SK-N-SH treated with all-trans-retinoic acid at 6 μM for 48 hours (cell line): ENCODE results near the gene OR51E2.
A peak's percentile ranks its signal among the peaks of the same experiment; 100 is the strongest.

Source experiments
- ATAC-seq: fragments of 200-7000 bp; cut with Tn5 transposase; 3 replicates; pipeline ENCODE4 v1.9.1; 2020; ENCODE audit warnings: mild to moderate bottlenecking, moderate library complexity
- ARNTL ChIP-seq: fragments of 450-650 bp; formaldehyde crosslinking; IDR thresholded peaks from 2 replicates; pipeline ENCODE4 v1.5.0; 2020; ENCODE audit warnings: low read depth, mild to moderate bottlenecking, moderate library complexity, borderline replicate concordance
- BACH2 ChIP-seq: fragments of 250-450 bp; sonication (Bioruptor Pico); IDR thresholded peaks from 2 replicates; pipeline ENCODE4 v1.9.0; 2021; ENCODE audit warnings: mild to moderate bottlenecking, borderline replicate concordance
- CSDC2 ChIP-seq: fragments of 250-450 bp; sonication (Bioruptor Pico); IDR thresholded peaks from 2 replicates; pipeline ENCODE4 v1.5.0; 2020; ENCODE audit warnings: mild to moderate bottlenecking, moderate library complexity
- ESRRG ChIP-seq: fragments of 250-450 bp; sonication (Bioruptor Pico); IDR thresholded peaks from 2 replicates; pipeline ENCODE4 v1.6.1; 2021; ENCODE audit warnings: mild to moderate bottlenecking
- GLIS3 ChIP-seq: fragments of 250-450 bp; sonication (Bioruptor Pico); IDR thresholded peaks from 2 replicates; pipeline ENCODE4 v1.5.0; 2020; ENCODE audit warnings: mild to moderate bottlenecking, moderate library complexity
- OSR1 ChIP-seq: fragments of 250-450 bp; sonication (Bioruptor Pico); IDR thresholded peaks from 2 replicates; pipeline ENCODE4 v1.8.0; 2022; ENCODE audit warnings: moderate library complexity, mild to moderate bottlenecking, inconsistent platforms
- POU6F1 ChIP-seq: fragments of 250-450 bp; sonication (Bioruptor Pico); IDR thresholded peaks from 2 replicates; pipeline ENCODE4 v1.8.0; 2021; ENCODE audit warnings: low read depth, mild to moderate bottlenecking, moderate library complexity, borderline replicate concordance
- PPARA ChIP-seq: fragments of 250-450 bp; sonication (Bioruptor Pico); IDR thresholded peaks from 2 replicates; pipeline ENCODE4 v1.5.0; 2020; ENCODE audit warnings: mild to moderate bottlenecking, borderline replicate concordance
- RARB ChIP-seq: fragments of 250-450 bp; sonication (Bioruptor Pico); IDR thresholded peaks from 2 replicates; pipeline ENCODE4 v1.8.0; 2021; ENCODE audit warnings: mild to moderate bottlenecking, moderate library complexity
- SNAI2 ChIP-seq: fragments of 250-450 bp; sonication (Bioruptor Pico); IDR thresholded peaks from 2 replicates; pipeline ENCODE4 v1.5.0; 2020; ENCODE audit warnings: mild to moderate bottlenecking, moderate library complexity
- TCF4 ChIP-seq: fragments of 250-450 bp; sonication (Bioruptor Pico); IDR thresholded peaks from 2 replicates; pipeline ENCODE4 v1.8.0; 2021; ENCODE audit warnings: mild to moderate bottlenecking, moderate library complexity, borderline replicate concordance
- TOX ChIP-seq: fragments of 250-450 bp; sonication (Bioruptor Pico); IDR thresholded peaks from 2 replicates; pipeline ENCODE4 v1.8.0; 2021; ENCODE audit warnings: mild to moderate bottlenecking, moderate library complexity, borderline replicate concordance
- TSHZ2 ChIP-seq: fragments of 250-450 bp; sonication (Bioruptor Pico); IDR thresholded peaks from 2 replicates; pipeline ENCODE4 v1.5.0; 2020; ENCODE audit warnings: mild to moderate bottlenecking, moderate library complexity
- ZC3H10 ChIP-seq: fragments of 250-450 bp; sonication (Bioruptor Pico); IDR thresholded peaks from 2 replicates; pipeline ENCODE4 v1.5.1; 2021; ENCODE audit warnings: mild to moderate bottlenecking, moderate library complexity
- ZFP3 ChIP-seq: fragments of 250-450 bp; sonication (Bioruptor Pico); IDR thresholded peaks from 2 replicates; pipeline ENCODE4 v1.5.0; 2020; ENCODE audit warnings: mild to moderate bottlenecking, moderate library complexity
- ZFP30 ChIP-seq: fragments of 450-650 bp; formaldehyde crosslinking; IDR thresholded peaks from 2 replicates; pipeline ENCODE4 v1.5.0; 2022; ENCODE audit warnings: mild to moderate bottlenecking, moderate library complexity
- ZNF565 ChIP-seq: fragments of 450-650 bp; formaldehyde crosslinking; conservative IDR thresholded peaks from 2 replicates; pipeline ENCODE4 v1.5.0; 2020; ENCODE audit warnings: low read depth, mild to moderate bottlenecking, moderate library complexity
- ZNF8 ChIP-seq: fragments of 450-650 bp; formaldehyde crosslinking; IDR thresholded peaks from 2 replicates; pipeline ENCODE4 v1.5.0; 2020; ENCODE audit warnings: mild to moderate bottlenecking, moderate library complexity
- TF ChIP-seq, protein P1 (sequence below): fragments of 250-450 bp; sonication (Bioruptor Pico); IDR thresholded peaks from 2 replicates; pipeline ENCODE4 v1.5.1; 2020; ENCODE audit warnings: low read depth, mild to moderate bottlenecking, moderate library complexity
- TF ChIP-seq, protein P2 (sequence below): fragments of 250-450 bp; sonication (Bioruptor Pico); IDR thresholded peaks from 2 replicates; pipeline ENCODE4 v1.5.1; 2021; ENCODE audit warnings: mild to moderate bottlenecking, moderate library complexity

The OR51E2 gene

DNA sequence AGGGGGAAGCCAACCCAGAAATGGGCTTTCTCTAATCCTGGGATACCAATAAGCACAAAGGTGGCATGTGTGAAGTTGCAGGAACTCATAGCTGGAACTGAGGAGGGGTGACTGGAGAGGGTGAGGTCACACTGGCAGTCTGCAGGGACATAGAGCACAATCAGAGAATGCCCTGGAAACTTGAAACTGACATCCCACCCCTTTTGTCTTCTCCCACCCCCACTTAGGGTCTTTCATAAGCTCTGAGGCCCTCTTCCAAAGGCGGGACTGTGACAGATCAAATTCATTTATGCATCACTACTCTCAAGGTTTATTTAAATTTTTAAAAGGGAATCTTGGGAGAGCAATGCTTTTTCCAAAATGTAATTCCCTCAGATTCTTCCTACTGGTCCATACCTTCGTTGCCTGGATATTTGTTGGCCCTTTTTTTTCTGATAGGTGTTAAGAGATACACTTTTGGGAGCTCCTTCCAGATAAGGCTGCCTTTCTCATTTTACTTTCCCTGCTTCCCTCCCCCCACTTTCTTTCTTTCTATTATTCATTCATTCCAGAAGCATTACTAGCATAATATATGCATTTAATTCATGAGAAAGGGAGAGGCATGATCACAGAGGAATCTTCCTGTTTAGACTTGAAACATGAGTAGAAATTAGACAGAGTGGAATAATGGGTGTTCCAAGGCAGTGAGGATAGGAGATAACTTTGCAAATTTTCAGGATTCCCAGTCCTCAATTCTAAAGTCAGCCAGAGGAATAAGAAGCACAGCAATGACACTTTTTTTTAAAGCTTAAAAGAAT is 14.8 kb downstream of the OR51E2 start (continued):
- TF ChIP-seq GLIS3 (CRISPR knock-in tag) (no peak), POU6F1 (no peak), ZC3H10 (CRISPR knock-in tag) (no peak), ZFP30 (CRISPR knock-in tag) (no peak), SNAI2 (CRISPR knock-in tag) (no peak)
- TF ChIP-seq, protein P1, sequence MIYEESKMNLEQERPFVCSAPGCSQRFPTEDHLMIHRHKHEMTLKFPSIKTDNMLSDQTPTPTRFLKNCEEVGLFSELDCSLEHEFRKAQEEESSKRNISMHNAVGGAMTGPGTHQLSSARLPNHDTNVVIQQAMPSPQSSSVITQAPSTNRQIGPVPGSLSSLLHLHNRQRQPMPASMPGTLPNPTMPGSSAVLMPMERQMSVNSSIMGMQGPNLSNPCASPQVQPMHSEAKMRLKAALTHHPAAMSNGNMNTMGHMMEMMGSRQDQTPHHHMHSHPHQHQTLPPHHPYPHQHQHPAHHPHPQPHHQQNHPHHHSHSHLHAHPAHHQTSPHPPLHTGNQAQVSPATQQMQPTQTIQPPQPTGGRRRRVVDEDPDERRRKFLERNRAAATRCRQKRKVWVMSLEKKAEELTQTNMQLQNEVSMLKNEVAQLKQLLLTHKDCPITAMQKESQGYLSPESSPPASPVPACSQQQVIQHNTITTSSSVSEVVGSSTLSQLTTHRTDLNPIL, result no peak

DNA sequence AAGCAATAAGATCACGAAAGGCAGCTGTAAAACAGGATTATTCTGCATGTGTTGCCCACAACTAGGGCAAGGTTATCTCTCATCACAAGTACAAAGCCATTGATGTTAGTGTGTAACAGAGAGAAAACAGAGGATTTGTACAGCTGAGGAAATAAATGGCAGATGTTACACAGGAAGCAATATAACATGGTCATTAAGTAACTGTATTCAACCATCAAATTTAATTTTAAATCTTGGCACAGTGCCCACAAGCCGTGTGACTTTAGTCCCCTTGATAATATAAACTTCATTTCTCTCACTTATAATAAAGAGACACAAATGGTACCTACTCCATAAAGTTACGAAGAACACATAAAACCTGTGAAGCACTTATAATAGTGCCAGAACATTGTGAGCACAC is 17.3 kb downstream of the OR51E2 start:
- ATAC-seq, result no peak
- TF ChIP-seq TCF4 (CRISPR knock-in tag), result peak; percentile 26; the same call in 1 of the 2 replicates
- no peak for TF ChIP-seq RARB (CRISPR knock-in tag)
- no peak for TF ChIP-seq ESRRG (CRISPR knock-in tag)
- TF ChIP-seq POU6F1, result no peak

GRCh38 chr11:4677948-4678347 is 19.7 kb downstream of the OR51E2 start:
- TF ChIP-seq ARNTL (CRISPR knock-in tag), result no peak
- TF ChIP-seq POU6F1, result no peak
- TF ChIP-seq SNAI2 (CRISPR knock-in tag), result no peak
- TF ChIP-seq ZNF565 (CRISPR knock-in tag), result no peak
- TF ChIP-seq, protein P2, sequence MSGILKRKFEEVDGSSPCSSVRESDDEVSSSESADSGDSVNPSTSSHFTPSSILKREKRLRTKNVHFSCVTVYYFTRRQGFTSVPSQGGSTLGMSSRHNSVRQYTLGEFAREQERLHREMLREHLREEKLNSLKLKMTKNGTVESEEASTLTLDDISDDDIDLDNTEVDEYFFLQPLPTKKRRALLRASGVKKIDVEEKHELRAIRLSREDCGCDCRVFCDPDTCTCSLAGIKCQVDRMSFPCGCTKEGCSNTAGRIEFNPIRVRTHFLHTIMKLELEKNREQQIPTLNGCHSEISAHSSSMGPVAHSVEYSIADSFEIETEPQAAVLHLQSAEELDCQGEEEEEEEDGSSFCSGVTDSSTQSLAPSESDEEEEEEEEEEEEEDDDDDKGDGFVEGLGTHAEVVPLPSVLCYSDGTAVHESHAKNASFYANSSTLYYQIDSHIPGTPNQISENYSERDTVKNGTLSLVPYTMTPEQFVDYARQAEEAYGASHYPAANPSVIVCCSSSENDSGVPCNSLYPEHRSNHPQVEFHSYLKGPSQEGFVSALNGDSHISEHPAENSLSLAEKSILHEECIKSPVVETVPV, result no peak
- no peak for TF ChIP-seq OSR1
- no peak for TF ChIP-seq BACH2 (CRISPR knock-in tag)
- TF ChIP-seq ESRRG (CRISPR knock-in tag), result no peak
- TF ChIP-seq, protein P1, result no peak
- TF ChIP-seq ZC3H10 (CRISPR knock-in tag), result no peak
- TF ChIP-seq ZNF8 (CRISPR knock-in tag), result no peak
- no peak for TF ChIP-seq PPARA (CRISPR knock-in tag)
- no peak for TF ChIP-seq RARB (CRISPR knock-in tag)
- ATAC-seq, result no peak

DNA sequence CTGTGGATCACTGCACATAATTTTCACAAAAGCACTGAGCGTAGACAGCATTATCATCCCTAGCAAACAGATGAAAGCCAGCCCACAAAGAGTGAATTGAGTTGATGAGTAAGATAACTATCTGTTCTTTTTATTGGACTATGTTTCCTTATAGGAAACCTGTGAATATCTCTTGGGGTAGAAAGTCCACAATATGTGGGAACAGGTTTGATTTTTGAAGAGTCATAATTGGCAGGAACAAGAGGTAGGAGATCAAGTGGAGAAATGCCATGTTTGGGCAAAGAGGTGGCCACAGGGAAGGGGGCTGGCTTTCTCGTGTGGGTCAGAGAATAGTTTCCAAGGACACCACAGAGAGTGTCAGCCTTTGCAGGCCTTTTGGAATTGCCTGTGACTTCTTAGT is 23.9 kb downstream of the OR51E2 start:
- no peak for TF ChIP-seq TSHZ2 (CRISPR knock-in tag)
- TF ChIP-seq ZFP3 (CRISPR knock-in tag), result no peak
- no peak for TF ChIP-seq ZNF8 (CRISPR knock-in tag)
- TF ChIP-seq CSDC2 (CRISPR knock-in tag), result no peak
- no peak for TF ChIP-seq TOX (CRISPR knock-in tag)
- no peak for TF ChIP-seq TCF4 (CRISPR knock-in tag)
- no peak for ATAC-seq
